ENCODE results near the gene BIN1. TPM values are rescaled to one million over a fixed set of nuclear protein-coding genes. Genes with fewer than 3 reads are reported as not detected.

Gene BIN1
- total RNA-seq, 2 donors from 2014 or later: 41.7 to 45.9 TPM

- DNase-seq: no peak
- no peaks in the 10 kb centered on the region for H3K4me1 ChIP-seq (ENCODE audit: control insufficient read depth, insufficient read depth, low read length)
- H3K27ac ChIP-seq (ENCODE audit: low read depth, low read length): no peak overlapping the region
- no peaks in the 10 kb centered on the region for H3K27me3 Mint-ChIP-seq (ENCODE audit: insufficient read depth)
- no peak overlapping the region for H3K27ac Mint-ChIP-seq
- H3K4me3 ChIP-seq (ENCODE audit: low read length): no peak overlapping the region
- no peaks in the 10 kb centered on the region for H3K36me3 Mint-ChIP-seq (ENCODE audit: low read depth)
- H3K4me1 Mint-ChIP-seq: no peaks in the 10 kb centered on the region
- no peak overlapping the region for H3K4me3 Mint-ChIP-seq
- peaks cover 10% of the 10 kb centered on the region for H3K9me3 Mint-ChIP-seq
- peaks cover 8% of the 10 kb centered on the region for H3K9me3 ChIP-seq (ENCODE audit: control insufficient read depth, low read length)
- no peak overlapping the region for H3K9ac ChIP-seq (ENCODE audit: extremely low read depth, low read length, poor library complexity, severe bottlenecking)
- H3K27me3 ChIP-seq (ENCODE audit: control insufficient read depth, insufficient read depth, low read length, poor library complexity, severe bottlenecking): no peaks in the 10 kb centered on the region
- TF ChIP-seq CTCF (conservative IDR thresholded peaks at IDR 0.05): no peak
- 90 to 93% methylated on average over 10 to 18 of the region's 18 CpGs for WGBS, 2 experiments (ENCODE audit: insufficient coverage in 1 of 2, insufficient read length in 1 of 2)
- no peaks in the 10 kb centered on the region for H3K36me3 ChIP-seq (ENCODE audit: control insufficient read depth, insufficient read depth, low read length)
Observed at GRCh38 chr2:127146071-127146725, 39.2 kb upstream of the BIN1 start.

- no peaks in the 10 kb centered on the region for H3K4me1 ChIP-seq (ENCODE audit: control insufficient read depth, insufficient read depth, low read length)
- no peak for DNase-seq
- Mint-ChIP-seq H3K27ac (no peak overlapping the region), H3K36me3 (ENCODE audit: low read depth) (no peaks in the 10 kb centered on the region), H3K4me3 (no peak overlapping the region), H3K9me3 (peaks cover 4% of the 10 kb centered on the region), H3K4me1 (no peaks in the 10 kb centered on the region), H3K27me3 (ENCODE audit: insufficient read depth) (no peaks in the 10 kb centered on the region)
- H3K27me3 ChIP-seq (ENCODE audit: control insufficient read depth, insufficient read depth, low read length, poor library complexity, severe bottlenecking): no peaks in the 10 kb centered on the region
- no peak overlapping the region for H3K27ac ChIP-seq (ENCODE audit: low read depth, low read length)
- TF ChIP-seq CTCF (conservative IDR thresholded peaks at IDR 0.05): no peak
- H3K9ac ChIP-seq (ENCODE audit: extremely low read depth, low read length, poor library complexity, severe bottlenecking): no peak overlapping the region
- no peaks in the 10 kb centered on the region for H3K9me3 ChIP-seq (ENCODE audit: control insufficient read depth, low read length)
- no peaks in the 10 kb centered on the region for H3K36me3 ChIP-seq (ENCODE audit: control insufficient read depth, insufficient read depth, low read length)
- H3K4me3 ChIP-seq (ENCODE audit: low read length): no peak overlapping the region
- 98% methylated on average over 1 of the region's 1 CpG; no CpG with 5 or more reads in 1 of the 2 experiments for WGBS, 2 experiments (ENCODE audit: insufficient coverage in 1 of 2, insufficient read length in 1 of 2)
Observed at GRCh38 chr2:127145280-127145895, 38.4 kb upstream of the BIN1 start.

GRCh38 chr2:127143841-127144782, 37.2 kb upstream of the BIN1 start:
- no peak for DNase-seq
- Mint-ChIP-seq H3K27ac (no peak overlapping the region), H3K4me3 (no peak overlapping the region), H3K36me3 (ENCODE audit: low read depth) (no peaks in the 10 kb centered on the region), H3K4me1 (no peaks in the 10 kb centered on the region), H3K9me3 (no peaks in the 10 kb centered on the region), H3K27me3 (ENCODE audit: insufficient read depth) (no peaks in the 10 kb centered on the region)
- Histone ChIP-seq H3K9ac (ENCODE audit: extremely low read depth, low read length, poor library complexity, severe bottlenecking) (no peak overlapping the region), H3K27ac (ENCODE audit: low read depth, low read length) (no peak overlapping the region), H3K4me3 (ENCODE audit: low read length) (no peak overlapping the region), H3K4me1 (ENCODE audit: control insufficient read depth, insufficient read depth, low read length) (no peaks in the 10 kb centered on the region), H3K36me3 (ENCODE audit: control insufficient read depth, insufficient read depth, low read length) (no peaks in the 10 kb centered on the region), H3K9me3 (ENCODE audit: control insufficient read depth, low read length) (peaks cover 3% of the 10 kb centered on the region), H3K27me3 (ENCODE audit: control insufficient read depth, insufficient read depth, low read length, poor library complexity, severe bottlenecking) (no peaks in the 10 kb centered on the region)
- 85 to 90% methylated on average over 8 to 11 of the region's 11 CpGs for WGBS, 2 experiments (ENCODE audit: insufficient coverage in 1 of 2, insufficient read length in 1 of 2)
- peak; percentile 20 for TF ChIP-seq CTCF (conservative IDR thresholded peaks at IDR 0.05)

All from endodermal cell (in vitro differentiated cells).